H9 (cell line): ENCODE measurements around the gene HBS1L. TPM values are rescaled to one million over a fixed set of nuclear protein-coding genes. Genes with fewer than 3 reads are reported as not detected.

Experiments used
- DNase-seq: peaks from one replicate; pipeline ENCODE4 v3.0.0-alpha.2; 2017
- H2AFZ ChIP-seq: one replicate; pipeline ENCODE4 v1.6.1; 2013; ENCODE audit warnings: mild to moderate bottlenecking, low read length, control low read depth, moderate library complexity
- H2AK5ac ChIP-seq: 2 replicates; pipeline ENCODE4 v1.6.1; 2013; ENCODE audit warnings: low read length, control low read depth, mixed read lengths; ENCODE audit not compliant: insufficient read length
- H2BK120ac ChIP-seq: one replicate; pipeline ENCODE4 v1.6.1; 2013; ENCODE audit warnings: low read depth, mild to moderate bottlenecking, low read length, control low read depth, inconsistent platforms; ENCODE audit not compliant: poor library complexity, severe bottlenecking
- H2BK12ac ChIP-seq: 2 replicates; pipeline ENCODE4 v1.6.1; 2013; ENCODE audit warnings: low read length, control low read depth, mixed read lengths, low read depth; ENCODE audit not compliant: insufficient read length
- H2BK15ac ChIP-seq: 2 replicates; pipeline ENCODE4 v1.6.1; 2013; ENCODE audit warnings: low read depth, low read length, control low read depth
- H2BK20ac ChIP-seq: one replicate; pipeline ENCODE4 v1.6.1; 2013; ENCODE audit warnings: low read depth, mild to moderate bottlenecking, low read length, control low read depth, inconsistent platforms; ENCODE audit not compliant: poor library complexity, severe bottlenecking
- H2BK5ac ChIP-seq: 2 replicates; pipeline ENCODE4 v1.6.1; 2013; ENCODE audit warnings: low read length, control low read depth, mixed read lengths; ENCODE audit not compliant: insufficient read length
- H3K14ac ChIP-seq: 2 replicates; pipeline ENCODE4 v1.6.1; 2013; ENCODE audit warnings: low read length, control low read depth; ENCODE audit not compliant: insufficient read depth
- H3K18ac ChIP-seq: 2 replicates; pipeline ENCODE4 v1.6.1; 2013; ENCODE audit warnings: low read depth, mild to moderate bottlenecking, mixed read lengths, low read length, control low read depth; ENCODE audit not compliant: insufficient read length
- H3K23ac ChIP-seq: 2 replicates; pipeline ENCODE4 v1.6.1; 2013; ENCODE audit warnings: low read length, control low read depth, mixed read lengths, low read depth; ENCODE audit not compliant: insufficient read length
- H3K23me2 ChIP-seq: 2 replicates; pipeline ENCODE4 v1.6.1; 2013; ENCODE audit warnings: low read depth, mild to moderate bottlenecking, mixed read lengths, low read length, control low read depth; ENCODE audit not compliant: insufficient read length, poor library complexity, severe bottlenecking
- H3K27ac ChIP-seq: 2 replicates; pipeline ENCODE4 v1.5.1; 2013; ENCODE audit warnings: low read length, control low read depth, mixed read lengths, low read depth; ENCODE audit not compliant: insufficient read length
- H3K27me3 ChIP-seq: 2 replicates; pipeline ENCODE4 v1.6.1; 2013; ENCODE audit warnings: low read length, control low read depth, inconsistent platforms; ENCODE audit not compliant: insufficient read depth
- H3K4ac ChIP-seq: 2 replicates; pipeline ENCODE4 v1.6.1; 2013; ENCODE audit warnings: low read depth, mild to moderate bottlenecking, control low read depth, inconsistent platforms, low read length, moderate library complexity
- H3K4me1 ChIP-seq: 2 replicates; pipeline ENCODE4 v1.6.1; 2013; ENCODE audit warnings: low read length, control low read depth, inconsistent platforms; ENCODE audit not compliant: insufficient read depth
- H3K4me2 ChIP-seq: 2 replicates; pipeline ENCODE4 v1.6.1; 2013; ENCODE audit warnings: low read length, control low read depth, mixed read lengths; ENCODE audit not compliant: insufficient read length, insufficient read depth
- H3K56ac ChIP-seq: 2 replicates; pipeline ENCODE4 v1.6.1; 2013; ENCODE audit warnings: low read depth, mild to moderate bottlenecking, mixed read lengths, low read length, control low read depth; ENCODE audit not compliant: insufficient read length
- H3K79me1 ChIP-seq: 2 replicates; pipeline ENCODE4 v1.6.1; 2013; ENCODE audit warnings: low read depth, mild to moderate bottlenecking, moderate library complexity, low read length, control low read depth, inconsistent platforms; ENCODE audit not compliant: insufficient read depth, poor library complexity, severe bottlenecking
- H3K79me2 ChIP-seq: 2 replicates; pipeline ENCODE4 v1.6.1; 2013; ENCODE audit warnings: low read length, control low read depth, inconsistent platforms; ENCODE audit not compliant: insufficient read depth
- H3K9ac ChIP-seq: 2 replicates; pipeline ENCODE4 v1.6.1; 2013; ENCODE audit warnings: low read length, control low read depth, mixed read lengths; ENCODE audit not compliant: insufficient read length; ENCODE audit errors: extremely low read depth
- H3K9me3 ChIP-seq: one replicate; pipeline ENCODE4 v1.6.1; 2013; ENCODE audit warnings: low read depth, low read length, inconsistent platforms; ENCODE audit not compliant: control insufficient read depth
- H3T11ph ChIP-seq: one replicate; pipeline ENCODE4 v1.6.1; 2013; ENCODE audit warnings: mild to moderate bottlenecking, low read length, control low read depth, inconsistent platforms
- H4K20me1 ChIP-seq: one replicate; pipeline ENCODE4 v1.6.1; 2013; ENCODE audit not compliant: control insufficient read depth, insufficient read length, insufficient read depth
- H4K5ac ChIP-seq: 2 replicates; pipeline ENCODE4 v1.6.1; 2013; ENCODE audit warnings: low read depth, mild to moderate bottlenecking, mixed read lengths, low read length, control low read depth; ENCODE audit not compliant: insufficient read length
- H4K8ac ChIP-seq: replicated peaks from 2 replicates; pipeline ENCODE4 v1.6.1; 2013; ENCODE audit warnings: low read length, control low read depth, mixed read lengths, low read depth; ENCODE audit not compliant: insufficient read length
- H4K91ac ChIP-seq: 2 replicates; pipeline ENCODE4 v1.6.1; 2013; ENCODE audit warnings: low read depth, mild to moderate bottlenecking, moderate library complexity, mixed read lengths, low read length, control low read depth; ENCODE audit not compliant: insufficient read length
- H3K27ac Mint-ChIP-seq, 3 experiments: 2 replicates in 2 of 3; 3 replicates in 1 of 3; pipeline ENCODE4 v1.8.0; 2020 to 2021; ENCODE audit warnings: mixed read lengths in 3 of 3, mild to moderate bottlenecking in 1 of 3, moderate library complexity in 1 of 3
- H3K27me3 Mint-ChIP-seq: 2 replicates; pipeline ENCODE4 v1.8.0; 2021; ENCODE audit warnings: low read depth, mild to moderate bottlenecking, moderate library complexity, mixed read lengths
- H3K36me3 Mint-ChIP-seq, 3 experiments: 2 replicates in 2 of 3; 3 replicates in 1 of 3; pipeline ENCODE4 v1.8.0; 2020 to 2021; ENCODE audit warnings: low read depth in 3 of 3, mixed read lengths in 3 of 3; ENCODE audit not compliant: insufficient read depth in 1 of 3
- H3K4me1 Mint-ChIP-seq, 2 experiments: 2 replicates each; pipeline ENCODE4 v1.8.0; 2020; ENCODE audit warnings: mixed read lengths in 2 of 2
- H3K4me3 Mint-ChIP-seq, 2 experiments: 2 replicates in 1 of 2; 3 replicates in 1 of 2; pipeline ENCODE4 v1.8.0; 2020 to 2021; ENCODE audit warnings: mild to moderate bottlenecking in 2 of 2, mixed read lengths in 2 of 2, moderate library complexity in 1 of 2
- H3K9me3 Mint-ChIP-seq, 2 experiments: 2 replicates in 1 of 2; 3 replicates in 1 of 2; pipeline ENCODE4 v1.8.0; 2020; ENCODE audit warnings: mild to moderate bottlenecking in 2 of 2, mixed read lengths in 2 of 2, moderate library complexity in 1 of 2
- CTCF ChIP-seq: fragments of 200-600 bp; sonication (generic); conservative IDR thresholded peaks from 3 replicates; pipeline ENCODE4 v1.8.0; 2021; ENCODE audit warnings: antibody characterized with exemption, mild to moderate bottlenecking
- WGBS: extraction: QIAGEN DNeasy Blood & Tissue Kit; methylation state at CpG from one replicate; pipeline ENCODE4 v1.1.7; 2013; ENCODE audit warnings: missing lambda C conversion rate, low lambda C conversion rate, mixed read lengths; ENCODE audit not compliant: insufficient read length; ENCODE audit errors: extremely low coverage; 5-methylcytosine and 5-hydroxymethylcytosine counted together
- total RNA-seq: library from RNA; stranded (reverse); gene quantifications from 2 replicates; pipeline ENCODE4 v1.2.1, GENCODE V29; 2021

HBS1L gene
- total RNA-seq, 1 experiment from 2014 or later, result 110 TPM

- no peaks in the 10 kb centered on the region for H3K9me3 Mint-ChIP-seq
- Histone ChIP-seq H2AFZ (no peak overlapping the region), H2BK12ac (no peak overlapping the region), H3K23ac (no peak overlapping the region), H3K14ac (no peak overlapping the region), H2BK5ac (no peak overlapping the region), H3K18ac (no peak overlapping the region), H4K8ac (no peak overlapping the region), H3K9ac (no peak overlapping the region), H3K79me1 (no peaks in the 10 kb centered on the region), H4K20me1 (no peaks in the 10 kb centered on the region), H3K4ac (no peak overlapping the region), H3K56ac (no peak overlapping the region), H2BK120ac (no peak overlapping the region), H3K4me1 (0 out of 2 replicates have a peak, but pooled peaks cover 2% of the 10 kb centered on the region), H4K91ac (no peak overlapping the region), H3K79me2 (no peaks in the 10 kb centered on the region), H3K23me2 (no peaks in the 10 kb centered on the region), H3K9me3 (no peaks in the 10 kb centered on the region), H3K4me2 (no peak overlapping the region), H2BK20ac (no peak overlapping the region), H3K27me3 (no peaks in the 10 kb centered on the region), H4K5ac (no peak overlapping the region), H2BK15ac (no peak overlapping the region), H3T11ph (no peak overlapping the region), H3K27ac (no peak overlapping the region), H2AK5ac (no peak overlapping the region)
- H3K27ac Mint-ChIP-seq, result peak overlapping the region; percentile 74 to 97 (median 95); a peak in 6 of 7 replicates
- no peak for DNase-seq
- no peaks in the 10 kb centered on the region for H3K27me3 Mint-ChIP-seq
- no CpG with 5 or more reads among the region's 2 CpGs for WGBS
- H3K36me3 Mint-ChIP-seq, result peaks cover 0 to 4% (median 0%) of the 10 kb centered on the region in 3 experiments; a peak in 4 of 7 replicates
- TF ChIP-seq CTCF, result no peak
- H3K4me1 Mint-ChIP-seq, result peaks cover 18 to 33% of the 10 kb centered on the region in 2 experiments
- peak overlapping the region in 1 of 2 experiments; percentile 25; a peak in 3 of 5 replicates for H3K4me3 Mint-ChIP-seq
Measured at GRCh38 chr6:135025775-135026174, 28.8 kb downstream of the HBS1L start.
